ENCODE measurements around the gene KCNIP1.

GRCh38 chr5:170589643-170590042 is 85.8 kb downstream of the KCNIP1 start:
- TF ChIP-seq CTCF (IDR thresholded peaks at IDR 0.05) (no peak), POLR2A (IDR thresholded peaks at IDR 0.05) (no peak)
